SK-N-SH treated with all-trans-retinoic acid at 6 μM for 48 hours (cell line): ENCODE measurements around the gene RBM47.
A peak's percentile ranks its signal among the peaks of the same experiment; 100 is the strongest.

Source experiments
- ATAC-seq: fragments of 200-7000 bp; cut with Tn5 transposase; 3 replicates; pipeline ENCODE4 v1.9.1; 2020; ENCODE audit warnings: mild to moderate bottlenecking, moderate library complexity
- BACH2 ChIP-seq: fragments of 250-450 bp; sonication (Bioruptor Pico); IDR thresholded peaks from 2 replicates; pipeline ENCODE4 v1.9.0; 2021; ENCODE audit warnings: mild to moderate bottlenecking, borderline replicate concordance
- ESRRG ChIP-seq: fragments of 250-450 bp; sonication (Bioruptor Pico); IDR thresholded peaks from 2 replicates; pipeline ENCODE4 v1.6.1; 2021; ENCODE audit warnings: mild to moderate bottlenecking
- ISL1 ChIP-seq: fragments of 250-450 bp; sonication (Bioruptor Pico); IDR thresholded peaks from 2 replicates; pipeline ENCODE4 v2.1.2; 2022; ENCODE audit warnings: mild to moderate bottlenecking, moderate library complexity
- OSR1 ChIP-seq: fragments of 250-450 bp; sonication (Bioruptor Pico); IDR thresholded peaks from 2 replicates; pipeline ENCODE4 v1.8.0; 2022; ENCODE audit warnings: moderate library complexity, mild to moderate bottlenecking, inconsistent platforms
- RARB ChIP-seq: fragments of 250-450 bp; sonication (Bioruptor Pico); IDR thresholded peaks from 2 replicates; pipeline ENCODE4 v1.8.0; 2021; ENCODE audit warnings: mild to moderate bottlenecking, moderate library complexity
- TCF4 ChIP-seq: fragments of 250-450 bp; sonication (Bioruptor Pico); IDR thresholded peaks from 2 replicates; pipeline ENCODE4 v1.8.0; 2021; ENCODE audit warnings: mild to moderate bottlenecking, moderate library complexity, borderline replicate concordance
- TOX ChIP-seq: fragments of 250-450 bp; sonication (Bioruptor Pico); IDR thresholded peaks from 2 replicates; pipeline ENCODE4 v1.8.0; 2021; ENCODE audit warnings: mild to moderate bottlenecking, moderate library complexity, borderline replicate concordance
- ZC3H10 ChIP-seq: fragments of 250-450 bp; sonication (Bioruptor Pico); IDR thresholded peaks from 2 replicates; pipeline ENCODE4 v1.5.1; 2021; ENCODE audit warnings: mild to moderate bottlenecking, moderate library complexity
- ZFP3 ChIP-seq: fragments of 250-450 bp; sonication (Bioruptor Pico); IDR thresholded peaks from 2 replicates; pipeline ENCODE4 v1.5.0; 2020; ENCODE audit warnings: mild to moderate bottlenecking, moderate library complexity
- ZFP30 ChIP-seq: fragments of 450-650 bp; formaldehyde crosslinking; IDR thresholded peaks from 2 replicates; pipeline ENCODE4 v1.5.0; 2022; ENCODE audit warnings: mild to moderate bottlenecking, moderate library complexity
- ZNF565 ChIP-seq: fragments of 450-650 bp; formaldehyde crosslinking; conservative IDR thresholded peaks from 2 replicates; pipeline ENCODE4 v1.5.0; 2020; ENCODE audit warnings: low read depth, mild to moderate bottlenecking, moderate library complexity
- ZNF70 ChIP-seq: fragments of 450-650 bp; formaldehyde crosslinking; IDR thresholded peaks from 2 replicates; pipeline ENCODE4 v1.5.0; 2020; ENCODE audit warnings: mild to moderate bottlenecking, moderate library complexity
- ZNF8 ChIP-seq: fragments of 450-650 bp; formaldehyde crosslinking; IDR thresholded peaks from 2 replicates; pipeline ENCODE4 v1.5.0; 2020; ENCODE audit warnings: mild to moderate bottlenecking, moderate library complexity
- TF ChIP-seq, protein P1 (sequence below): fragments of 250-450 bp; sonication (Bioruptor Pico); IDR thresholded peaks from 2 replicates; pipeline ENCODE4 v1.5.0; 2020; ENCODE audit warnings: mild to moderate bottlenecking, moderate library complexity
- TF ChIP-seq, protein P2 (sequence below): fragments of 250-450 bp; sonication (Bioruptor Pico); IDR thresholded peaks from 2 replicates; pipeline ENCODE4 v1.8.0; 2021; ENCODE audit warnings: low read depth, mild to moderate bottlenecking, moderate library complexity, borderline replicate concordance
- TF ChIP-seq, protein P3 (sequence below): fragments of 250-450 bp; sonication (Bioruptor Pico); IDR thresholded peaks from 2 replicates; pipeline ENCODE4 v1.5.1; 2021; ENCODE audit warnings: mild to moderate bottlenecking, moderate library complexity
- TF ChIP-seq, protein P4 (sequence below): fragments of 250-450 bp; sonication (Bioruptor Pico); IDR thresholded peaks from 2 replicates; pipeline ENCODE4 v1.5.1; 2020; ENCODE audit warnings: low read depth, mild to moderate bottlenecking, moderate library complexity
- TF ChIP-seq, protein P5 (sequence below): fragments of 250-450 bp; sonication (Bioruptor Pico); IDR thresholded peaks from 2 replicates; pipeline ENCODE4 v1.8.0; 2020; ENCODE audit warnings: mild to moderate bottlenecking, moderate library complexity, borderline replicate concordance

The RBM47 gene

DNA sequence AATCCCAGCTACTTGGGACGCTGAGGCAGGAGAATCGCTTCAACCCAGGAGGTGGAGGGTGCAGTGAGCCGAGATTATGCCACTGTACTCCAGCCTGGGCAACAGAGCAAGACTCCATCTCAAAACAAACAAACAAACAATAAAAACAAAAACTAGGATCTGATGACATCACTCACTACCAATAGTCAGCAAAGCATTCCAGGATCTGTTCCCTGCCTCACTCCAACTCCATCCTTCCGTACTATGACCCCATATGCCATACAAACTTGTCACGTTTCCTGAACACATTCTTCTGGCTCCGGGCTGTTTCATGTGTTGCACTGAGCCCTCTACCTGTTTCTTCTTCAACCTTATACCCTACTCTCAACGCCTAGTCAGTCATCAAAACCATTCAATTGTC, 47.3 kb downstream of the RBM47 start:
- TF ChIP-seq ZFP3 (CRISPR knock-in tag) (no peak), ZC3H10 (CRISPR knock-in tag) (no peak), RARB (no peak), ESRRG (CRISPR knock-in tag) (no peak), TCF4 (no peak), ZFP30 (CRISPR knock-in tag) (no peak), ZNF70 (CRISPR knock-in tag) (no peak), OSR1 (no peak), ZNF8 (CRISPR knock-in tag) (no peak)
- TF ChIP-seq, protein P1, sequence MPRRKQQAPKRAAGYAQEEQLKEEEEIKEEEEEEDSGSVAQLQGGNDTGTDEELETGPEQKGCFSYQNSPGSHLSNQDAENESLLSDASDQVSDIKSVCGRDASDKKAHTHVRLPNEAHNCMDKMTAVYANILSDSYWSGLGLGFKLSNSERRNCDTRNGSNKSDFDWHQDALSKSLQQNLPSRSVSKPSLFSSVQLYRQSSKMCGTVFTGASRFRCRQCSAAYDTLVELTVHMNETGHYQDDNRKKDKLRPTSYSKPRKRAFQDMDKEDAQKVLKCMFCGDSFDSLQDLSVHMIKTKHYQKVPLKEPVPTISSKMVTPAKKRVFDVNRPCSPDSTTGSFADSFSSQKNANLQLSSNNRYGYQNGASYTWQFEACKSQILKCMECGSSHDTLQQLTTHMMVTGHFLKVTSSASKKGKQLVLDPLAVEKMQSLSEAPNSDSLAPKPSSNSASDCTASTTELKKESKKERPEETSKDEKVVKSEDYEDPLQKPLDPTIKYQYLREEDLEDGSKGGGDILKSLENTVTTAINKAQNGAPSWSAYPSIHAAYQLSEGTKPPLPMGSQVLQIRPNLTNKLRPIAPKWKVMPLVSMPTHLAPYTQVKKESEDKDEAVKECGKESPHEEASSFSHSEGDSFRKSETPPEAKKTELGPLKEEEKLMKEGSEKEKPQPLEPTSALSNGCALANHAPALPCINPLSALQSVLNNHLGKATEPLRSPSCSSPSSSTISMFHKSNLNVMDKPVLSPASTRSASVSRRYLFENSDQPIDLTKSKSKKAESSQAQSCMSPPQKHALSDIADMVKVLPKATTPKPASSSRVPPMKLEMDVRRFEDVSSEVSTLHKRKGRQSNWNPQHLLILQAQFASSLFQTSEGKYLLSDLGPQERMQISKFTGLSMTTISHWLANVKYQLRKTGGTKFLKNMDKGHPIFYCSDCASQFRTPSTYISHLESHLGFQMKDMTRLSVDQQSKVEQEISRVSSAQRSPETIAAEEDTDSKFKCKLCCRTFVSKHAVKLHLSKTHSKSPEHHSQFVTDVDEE (CRISPR knock-in tag), result no peak
- TF ChIP-seq, protein P2, sequence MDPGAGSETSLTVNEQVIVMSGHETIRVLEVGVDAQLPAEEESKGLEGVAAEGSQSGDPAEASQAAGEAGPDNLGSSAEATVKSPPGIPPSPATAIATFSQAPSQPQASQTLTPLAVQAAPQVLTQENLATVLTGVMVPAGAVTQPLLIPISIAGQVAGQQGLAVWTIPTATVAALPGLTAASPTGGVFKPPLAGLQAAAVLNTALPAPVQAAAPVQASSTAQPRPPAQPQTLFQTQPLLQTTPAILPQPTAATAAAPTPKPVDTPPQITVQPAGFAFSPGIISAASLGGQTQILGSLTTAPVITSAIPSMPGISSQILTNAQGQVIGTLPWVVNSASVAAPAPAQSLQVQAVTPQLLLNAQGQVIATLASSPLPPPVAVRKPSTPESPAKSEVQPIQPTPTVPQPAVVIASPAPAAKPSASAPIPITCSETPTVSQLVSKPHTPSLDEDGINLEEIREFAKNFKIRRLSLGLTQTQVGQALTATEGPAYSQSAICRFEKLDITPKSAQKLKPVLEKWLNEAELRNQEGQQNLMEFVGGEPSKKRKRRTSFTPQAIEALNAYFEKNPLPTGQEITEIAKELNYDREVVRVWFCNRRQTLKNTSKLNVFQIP (CRISPR knock-in tag), result no peak
- TF ChIP-seq, protein P3, sequence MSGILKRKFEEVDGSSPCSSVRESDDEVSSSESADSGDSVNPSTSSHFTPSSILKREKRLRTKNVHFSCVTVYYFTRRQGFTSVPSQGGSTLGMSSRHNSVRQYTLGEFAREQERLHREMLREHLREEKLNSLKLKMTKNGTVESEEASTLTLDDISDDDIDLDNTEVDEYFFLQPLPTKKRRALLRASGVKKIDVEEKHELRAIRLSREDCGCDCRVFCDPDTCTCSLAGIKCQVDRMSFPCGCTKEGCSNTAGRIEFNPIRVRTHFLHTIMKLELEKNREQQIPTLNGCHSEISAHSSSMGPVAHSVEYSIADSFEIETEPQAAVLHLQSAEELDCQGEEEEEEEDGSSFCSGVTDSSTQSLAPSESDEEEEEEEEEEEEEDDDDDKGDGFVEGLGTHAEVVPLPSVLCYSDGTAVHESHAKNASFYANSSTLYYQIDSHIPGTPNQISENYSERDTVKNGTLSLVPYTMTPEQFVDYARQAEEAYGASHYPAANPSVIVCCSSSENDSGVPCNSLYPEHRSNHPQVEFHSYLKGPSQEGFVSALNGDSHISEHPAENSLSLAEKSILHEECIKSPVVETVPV (CRISPR knock-in tag), result no peak
- TF ChIP-seq, protein P4, sequence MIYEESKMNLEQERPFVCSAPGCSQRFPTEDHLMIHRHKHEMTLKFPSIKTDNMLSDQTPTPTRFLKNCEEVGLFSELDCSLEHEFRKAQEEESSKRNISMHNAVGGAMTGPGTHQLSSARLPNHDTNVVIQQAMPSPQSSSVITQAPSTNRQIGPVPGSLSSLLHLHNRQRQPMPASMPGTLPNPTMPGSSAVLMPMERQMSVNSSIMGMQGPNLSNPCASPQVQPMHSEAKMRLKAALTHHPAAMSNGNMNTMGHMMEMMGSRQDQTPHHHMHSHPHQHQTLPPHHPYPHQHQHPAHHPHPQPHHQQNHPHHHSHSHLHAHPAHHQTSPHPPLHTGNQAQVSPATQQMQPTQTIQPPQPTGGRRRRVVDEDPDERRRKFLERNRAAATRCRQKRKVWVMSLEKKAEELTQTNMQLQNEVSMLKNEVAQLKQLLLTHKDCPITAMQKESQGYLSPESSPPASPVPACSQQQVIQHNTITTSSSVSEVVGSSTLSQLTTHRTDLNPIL (CRISPR knock-in tag), result no peak
- ATAC-seq, result no peak

DNA sequence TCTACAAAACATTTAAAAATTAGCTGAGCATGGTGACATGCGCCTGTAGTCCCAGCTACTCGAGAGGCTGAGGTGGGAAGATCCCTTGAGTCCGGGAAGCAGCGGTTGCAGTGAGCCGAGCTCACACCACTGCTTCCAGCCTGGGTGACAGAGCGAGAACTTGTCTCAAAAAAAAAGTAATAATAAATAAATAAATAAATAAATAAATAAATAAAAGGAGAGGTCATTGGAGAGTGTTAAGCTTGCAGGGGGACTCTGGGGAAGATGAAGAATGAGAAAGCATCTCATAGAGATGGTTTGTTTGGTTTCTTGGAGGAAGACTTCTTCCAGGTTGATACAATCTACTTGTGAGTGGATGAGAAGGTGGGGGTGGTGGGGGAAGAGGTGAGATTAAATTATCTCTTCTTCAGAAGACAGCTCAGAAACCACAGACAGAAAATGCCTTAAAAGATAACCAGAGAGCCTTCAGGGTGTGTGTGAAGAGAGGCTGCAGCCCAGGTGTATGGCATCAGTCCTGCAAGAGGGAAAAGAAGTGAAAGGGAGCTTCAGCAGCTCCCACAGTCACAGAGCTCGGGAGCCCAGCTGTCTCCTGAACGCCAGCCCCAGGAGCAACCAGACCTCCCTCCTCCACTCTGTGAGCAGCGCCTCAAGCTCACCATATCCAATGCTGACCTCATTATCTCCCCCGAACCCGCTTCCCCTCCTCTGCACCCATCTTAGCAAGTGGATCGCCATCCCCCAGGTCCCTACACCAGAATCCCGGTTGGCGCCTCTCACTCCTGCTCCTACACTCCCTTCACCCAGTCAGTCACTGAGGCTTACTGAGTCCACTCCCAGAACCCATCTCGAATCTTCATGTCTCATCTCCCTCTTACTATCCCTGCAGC, 48.2 kb downstream of the RBM47 start:
- no peak for ATAC-seq
- TF ChIP-seq ISL1 (CRISPR knock-in tag) (no peak), ZFP3 (CRISPR knock-in tag) (no peak)

DNA sequence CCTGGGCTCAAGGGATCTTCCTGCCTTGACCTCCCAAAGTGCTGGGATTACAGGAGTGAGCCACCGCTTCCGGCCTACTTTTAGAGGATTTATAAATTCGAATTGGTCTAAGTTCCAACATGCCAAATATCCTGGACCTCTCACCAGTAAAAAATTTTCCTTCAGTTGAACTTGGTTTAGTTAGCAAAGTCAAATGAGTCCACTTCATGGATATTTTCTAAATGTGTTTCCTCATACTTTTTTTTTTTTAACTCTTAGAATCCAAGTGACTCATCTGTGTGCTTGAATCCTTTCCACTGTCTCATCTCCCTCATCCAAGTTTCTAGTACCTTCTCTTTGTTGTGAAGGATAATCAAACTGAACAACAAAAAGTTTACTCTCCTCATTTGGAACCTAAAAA, 49.7 kb downstream of the RBM47 start:
- no peak for ATAC-seq
- TF ChIP-seq TCF4, result no peak
- TF ChIP-seq, protein P2 (CRISPR knock-in tag), result no peak
- TF ChIP-seq, protein P4 (CRISPR knock-in tag), result no peak
- TF ChIP-seq RARB, result no peak
- TF ChIP-seq TOX (CRISPR knock-in tag), result no peak

DNA sequence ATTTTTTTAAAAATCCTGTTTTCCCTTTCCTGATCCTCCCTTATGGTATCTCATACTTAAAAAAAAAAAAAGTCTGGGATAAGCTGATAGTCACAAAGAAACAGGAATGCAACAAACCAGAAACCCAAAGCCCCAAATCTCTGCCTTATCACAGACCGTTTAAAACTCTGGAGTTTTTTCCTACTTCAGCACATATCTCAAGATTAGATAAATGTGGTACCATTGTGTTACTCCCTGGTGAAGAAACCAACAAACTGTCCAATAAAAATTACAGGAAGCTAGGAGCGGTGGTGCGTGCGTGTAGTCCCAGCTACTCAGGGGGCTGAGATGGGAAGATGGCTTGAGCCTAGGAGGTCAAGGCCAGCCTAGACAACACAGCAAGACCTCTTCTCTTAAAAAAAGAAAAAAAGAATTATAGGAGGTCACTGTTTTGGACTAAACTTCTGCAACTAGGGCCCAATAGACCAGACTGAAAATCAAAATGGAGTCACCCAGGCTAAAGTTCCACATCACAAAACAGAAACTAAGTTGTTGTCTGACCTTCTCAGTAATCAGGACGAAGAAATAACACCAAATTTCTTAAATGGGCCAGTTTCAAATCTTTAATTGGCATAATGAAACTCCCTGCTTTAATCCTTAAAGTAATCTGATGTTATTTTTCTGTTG, 51.9 kb downstream of the RBM47 start:
- ATAC-seq, result no peak
- TF ChIP-seq BACH2 (CRISPR knock-in tag) (no peak), ISL1 (CRISPR knock-in tag) (peak; percentile 53), ZNF565 (CRISPR knock-in tag) (no peak), ZNF8 (CRISPR knock-in tag) (peak; percentile 37; the same call in 1 of the 2 replicates), TOX (CRISPR knock-in tag) (no peak)
- TF ChIP-seq, protein P2 (CRISPR knock-in tag), result no peak
- TF ChIP-seq, protein P5, sequence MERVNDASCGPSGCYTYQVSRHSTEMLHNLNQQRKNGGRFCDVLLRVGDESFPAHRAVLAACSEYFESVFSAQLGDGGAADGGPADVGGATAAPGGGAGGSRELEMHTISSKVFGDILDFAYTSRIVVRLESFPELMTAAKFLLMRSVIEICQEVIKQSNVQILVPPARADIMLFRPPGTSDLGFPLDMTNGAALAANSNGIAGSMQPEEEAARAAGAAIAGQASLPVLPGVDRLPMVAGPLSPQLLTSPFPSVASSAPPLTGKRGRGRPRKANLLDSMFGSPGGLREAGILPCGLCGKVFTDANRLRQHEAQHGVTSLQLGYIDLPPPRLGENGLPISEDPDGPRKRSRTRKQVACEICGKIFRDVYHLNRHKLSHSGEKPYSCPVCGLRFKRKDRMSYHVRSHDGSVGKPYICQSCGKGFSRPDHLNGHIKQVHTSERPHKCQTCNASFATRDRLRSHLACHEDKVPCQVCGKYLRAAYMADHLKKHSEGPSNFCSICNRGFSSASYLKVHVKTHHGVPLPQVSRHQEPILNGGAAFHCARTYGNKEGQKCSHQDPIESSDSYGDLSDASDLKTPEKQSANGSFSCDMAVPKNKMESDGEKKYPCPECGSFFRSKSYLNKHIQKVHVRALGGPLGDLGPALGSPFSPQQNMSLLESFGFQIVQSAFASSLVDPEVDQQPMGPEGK (CRISPR knock-in tag), result no peak
